Effector memory CD8-positive, alpha-beta T cell (primary cell): ENCODE data around the gene ABCA7.
"Not testable (repeated sequence)": the region's sequence is repeated elsewhere in the genome, so short reads cannot be mapped to it uniquely, and the experiment has no call there.

ENCODE experiments used
- ATAC-seq: fragments of 150-1000 bp; cut with Tn5 transposase; replicated peaks from 2 replicates; pipeline ENCODE4 v1.10.0; 2021; ENCODE audit warnings: mild to moderate bottlenecking, moderate library complexity
- DNase-seq, 3 experiments: peaks; one replicate each; pipeline ENCODE4 v3.0.0; 2021
- H3K27ac Mint-ChIP-seq, 2 donors: one replicate each; pipeline ENCODE4 v1.8.0; 2022; ENCODE audit warnings: mild to moderate bottlenecking in 2 of 2, mixed read lengths in 2 of 2, moderate library complexity in 2 of 2
- H3K27me3 Mint-ChIP-seq, 2 donors: one replicate each; pipeline ENCODE4 v1.8.0; 2022; ENCODE audit warnings: mixed read lengths in 2 of 2
- H3K36me3 Mint-ChIP-seq: one replicate; pipeline ENCODE4 v1.8.0; 2022; ENCODE audit warnings: mild to moderate bottlenecking, moderate library complexity, mixed read lengths; ENCODE audit not compliant: insufficient read depth
- H3K4me1 Mint-ChIP-seq, 2 donors: one replicate each; pipeline ENCODE4 v1.8.0; 2022; ENCODE audit warnings: low read depth in 2 of 2, mixed read lengths in 2 of 2
- H3K4me3 Mint-ChIP-seq, 2 donors: one replicate each; pipeline ENCODE4 v1.8.0; 2022; ENCODE audit warnings: mild to moderate bottlenecking in 2 of 2, mixed read lengths in 2 of 2, moderate library complexity in 2 of 2
- H3K9me3 Mint-ChIP-seq, 2 donors: one replicate each; pipeline ENCODE4 v1.8.0; 2022; ENCODE audit warnings: mixed read lengths in 2 of 2

Gene ABCA7

GRCh38 chr19:1015782-1016646 lies 23.9 kb upstream of the ABCA7 start:
- Mint-ChIP-seq H3K4me1 (peaks cover 32 to 36% of the 10 kb centered on the region in 2 donors), H3K27ac (peak overlapping the region in 1 of 2 donors; percentile 88), H3K27me3 (no peaks in the 10 kb centered on the region), H3K9me3 (no peaks in the 10 kb centered on the region), H3K36me3 (peaks cover 61% of the 10 kb centered on the region), H3K4me3 (peak overlapping the region in 1 of 2 donors; percentile 92)
- ATAC-seq: no peak
- no peak for DNase-seq

GRCh38 chr19:1016647-1017114 lies 23.2 kb upstream of the ABCA7 start:
- Mint-ChIP-seq H3K27ac (peak overlapping the region; percentile 88 to 100), H3K27me3 (no peaks in the 10 kb centered on the region), H3K36me3 (peaks cover 67% of the 10 kb centered on the region), H3K9me3 (no peaks in the 10 kb centered on the region), H3K4me1 (peaks cover 32 to 42% of the 10 kb centered on the region in 2 donors), H3K4me3 (peak overlapping the region; percentile 92)
- ATAC-seq (no peak), DNase-seq (no peak)

- H3K27me3 Mint-ChIP-seq: no peaks in the 10 kb centered on the region
- peak overlapping the region; percentile 88 to 100 for H3K27ac Mint-ChIP-seq
- no peaks in the 10 kb centered on the region for H3K9me3 Mint-ChIP-seq
- H3K4me3 Mint-ChIP-seq: peak overlapping the region; percentile 92
- no peak for ATAC-seq
- no peak for DNase-seq
- peaks cover 32 to 43% of the 10 kb centered on the region in 2 donors for H3K4me1 Mint-ChIP-seq
- peaks cover 69% of the 10 kb centered on the region for H3K36me3 Mint-ChIP-seq
Observed at GRCh38 chr19:1017115-1017905, 22.6 kb upstream of the ABCA7 start.

GRCh38 chr19:1017906-1018305 lies 22.0 kb upstream of the ABCA7 start:
- Mint-ChIP-seq H3K36me3 (peaks cover 66% of the 10 kb centered on the region), H3K4me3 (peak overlapping the region; percentile 92), H3K9me3 (no peaks in the 10 kb centered on the region), H3K27me3 (no peaks in the 10 kb centered on the region), H3K4me1 (peaks cover 32 to 43% of the 10 kb centered on the region in 2 donors), H3K27ac (peak overlapping the region; percentile 88 to 100)
- DNase-seq (no peak), ATAC-seq (no peak)

GRCh38 chr19:1018393-1018792 lies 21.5 kb upstream of the ABCA7 start:
- Mint-ChIP-seq H3K36me3 (peaks cover 61% of the 10 kb centered on the region), H3K4me1 (peaks cover 32 to 43% of the 10 kb centered on the region in 2 donors), H3K9me3 (no peaks in the 10 kb centered on the region), H3K27me3 (no peaks in the 10 kb centered on the region), H3K27ac (peak overlapping the region; percentile 100), H3K4me3 (peak overlapping the region; percentile 92)
- ATAC-seq (no peak), DNase-seq (no peak)

- H3K27ac Mint-ChIP-seq: peak overlapping the region; percentile 100
- H3K36me3 Mint-ChIP-seq: peaks cover 57% of the 10 kb centered on the region
- no peak for ATAC-seq
- H3K9me3 Mint-ChIP-seq: no peaks in the 10 kb centered on the region
- H3K4me3 Mint-ChIP-seq: peak overlapping the region; percentile 92
- no peaks in the 10 kb centered on the region for H3K27me3 Mint-ChIP-seq
- DNase-seq: no peak
- peaks cover 32 to 42% of the 10 kb centered on the region in 2 donors for H3K4me1 Mint-ChIP-seq
Observed at GRCh38 chr19:1018932-1019615, 20.8 kb upstream of the ABCA7 start.

GRCh38 chr19:1019616-1019961 lies 20.3 kb upstream of the ABCA7 start:
- peak overlapping the region; percentile 92 for H3K4me3 Mint-ChIP-seq
- peaks cover 55% of the 10 kb centered on the region for H3K36me3 Mint-ChIP-seq
- no peaks in the 10 kb centered on the region for H3K9me3 Mint-ChIP-seq
- DNase-seq: no peak
- peak overlapping the region; percentile 100 for H3K27ac Mint-ChIP-seq
- no peaks in the 10 kb centered on the region for H3K27me3 Mint-ChIP-seq
- no peak for ATAC-seq
- peaks cover 32 to 41% of the 10 kb centered on the region in 2 donors for H3K4me1 Mint-ChIP-seq

- Mint-ChIP-seq H3K9me3 (no peaks in the 10 kb centered on the region), H3K27me3 (no peaks in the 10 kb centered on the region), H3K4me1 (peaks cover 34 to 42% of the 10 kb centered on the region in 2 donors), H3K36me3 (peaks cover 50% of the 10 kb centered on the region), H3K4me3 (peak overlapping the region; percentile 92), H3K27ac (peak overlapping the region; percentile 100)
- ATAC-seq: no peak
- peak in 1 of 3 experiments; percentile 31 for DNase-seq
Observed at GRCh38 chr19:1019980-1020867, 19.7 kb upstream of the ABCA7 start.

- DNase-seq (peak; percentile 97), ATAC-seq (peak; percentile 83)
- Mint-ChIP-seq H3K36me3 (peaks cover 46% of the 10 kb centered on the region), H3K9me3 (no peaks in the 10 kb centered on the region), H3K27me3 (no peaks in the 10 kb centered on the region), H3K4me3 (peak within 1 kb of the TSS; percentile 92), H3K4me1 (peaks cover 35 to 39% of the 10 kb centered on the region in 2 donors), H3K27ac (peak within 1 kb of the TSS; percentile 100)
Observed at GRCh38 chr19:1020868-1021425, 19.0 kb upstream of the ABCA7 start, which contains the start of gene TMEM259. TSS of gene TMEM259 (minus strand) at chr19:1021123. CDS start at chr19:1020996, 127 bp downstream.

- Mint-ChIP-seq H3K4me1 (peaks cover 17 to 23% of the 10 kb centered on the region in 2 donors), H3K36me3 (peaks cover 51% of the 10 kb centered on the region)
- not testable (repeated sequence) for H3K27me3 Mint-ChIP-seq, H3K9me3 Mint-ChIP-seq, ATAC-seq, DNase-seq, H3K4me3 Mint-ChIP-seq, H3K27ac Mint-ChIP-seq
Observed at GRCh38 chr19:1023883-1024188, 16.1 kb upstream of the ABCA7 start.

GRCh38 chr19:1025080-1025479 lies 14.8 kb upstream of the ABCA7 start:
- DNase-seq, ATAC-seq, H3K4me3 Mint-ChIP-seq, H3K9me3 Mint-ChIP-seq, H3K27me3 Mint-ChIP-seq, H3K27ac Mint-ChIP-seq: not testable (repeated sequence)
- H3K36me3 Mint-ChIP-seq: peaks cover 51% of the 10 kb centered on the region
- peaks cover 14 to 22% of the 10 kb centered on the region in 2 donors for H3K4me1 Mint-ChIP-seq
